WTC11 (cell line): ENCODE data around the gene C5orf24.

Experiments
- NR2C2 ChIP-seq: sonication (generic); formaldehyde crosslinking; IDR thresholded peaks from 2 replicates; pipeline ENCODE4 v1.8.0; 2022; ENCODE audit warnings: mild to moderate bottlenecking, missing genetic modification reagents
- PRRX2 ChIP-seq: fragments of 250-450 bp; sonication (Bioruptor Pico); IDR thresholded peaks from 2 replicates; pipeline ENCODE4 v1.8.0; 2021; ENCODE audit warnings: mild to moderate bottlenecking

GRCh38 chr5:134845335-134845851 lies 375 bp upstream of the C5orf24 start:
- TF ChIP-seq PRRX2 (no peak), NR2C2 (no peak)
